GM12878 (cell line): ENCODE measurements around the gene ZFP3. TPM values are rescaled to one million over a fixed set of nuclear protein-coding genes. Genes with fewer than 3 reads are reported as not detected.

ENCODE experiments used
- ATAC-seq: fragments of 200-7000 bp; cut with Tn5 transposase; 3 replicates; pipeline ENCODE4 v1.9.1; 2020; ENCODE audit warnings: mild to moderate bottlenecking, moderate library complexity
- BruUV-seq: library from RNA; stranded (reverse); fragments of 400-500 nt; replicated peaks from 2 replicates; lab custom pipeline; 2021; lab: Mats Ljungman, UMichigan
- CTCF ChIA-PET: fragments of 300-600 bp; sonication (Branson Sonifier 250); formaldehyde crosslinking; extraction: SDS; loops from one replicate; lab custom pipeline; 2021; ENCODE audit warnings: inconsistent platforms; lab: Yijun Ruan, JAX
- POLR2A ChIA-PET: fragments of 350-600 bp; formaldehyde crosslinking; extraction: SDS; loops from one replicate; lab custom pipeline; 2021; ENCODE audit warnings: inconsistent platforms; lab: Charles Lee
- RAD21 ChIA-PET: fragments of 300-600 bp; sonication (Branson Sonifier 250); formaldehyde crosslinking; loops from one replicate; lab custom pipeline; 2023; ENCODE audit warnings: antibody characterized with exemption; ENCODE audit not compliant: unreplicated experiment; lab: Charles Lee
- SMC1A ChIA-PET: fragments of 300-600 bp; sonication (Branson Sonifier 250); formaldehyde crosslinking; loops from one replicate; lab custom pipeline; 2023; ENCODE audit not compliant: unreplicated experiment, uncharacterized antibody; lab: Charles Lee
- DNase-seq: peaks from one replicate; pipeline ENCODE4 v3.0.0-alpha.2; 2011; ENCODE audit warnings: low read depth, low spot score
- FAIRE-seq: peaks from 3 replicates; lab custom pipeline; 2011; peaks lifted over from hg19 to GRCh38; lab: Jason Lieb, UNC
- H2AFZ ChIP-seq: 2 replicates; pipeline ENCODE4 v1.6.0; 2011; ENCODE audit warnings: low read depth, low read length, control low read depth; ENCODE audit not compliant: control insufficient read depth
- H3K27ac ChIP-seq: 2 replicates; pipeline ENCODE4 v1.5.1; 2011; ENCODE audit warnings: control low read depth; ENCODE audit not compliant: control insufficient read depth, insufficient read depth
- H3K27me3 ChIP-seq, 2 experiments: replicated peaks in 1 of 2; 2 replicates each; pipeline versions ENCODE4 v1.6.0 to v1.6.1; 2011; ENCODE audit warnings: low read length in 1 of 2; ENCODE audit not compliant: control insufficient read depth in 2 of 2, insufficient read depth in 2 of 2
- H3K36me3 ChIP-seq, 2 experiments: 2 replicates each; pipeline ENCODE4 v1.5.1; 2011; ENCODE audit warnings: low read length in 1 of 2; ENCODE audit not compliant: control insufficient read depth in 2 of 2, insufficient read depth in 2 of 2
- H3K4me1 ChIP-seq: 2 replicates; pipeline ENCODE4 v1.6.1; 2011; ENCODE audit warnings: mild to moderate bottlenecking, low read length, moderate library complexity, mixed read lengths; ENCODE audit not compliant: control insufficient read depth, insufficient read depth
- H3K4me2 ChIP-seq: 2 replicates; pipeline ENCODE4 v1.6.0; 2011; ENCODE audit warnings: control low read depth; ENCODE audit not compliant: control insufficient read depth, insufficient read depth
- H3K4me3 ChIP-seq: fragments of 200-600 bp; sonication (generic); 2 replicates; pipeline ENCODE4 v1.5.1; 2016
- H3K79me2 ChIP-seq: 2 replicates; pipeline ENCODE4 v1.6.0; 2011; ENCODE audit warnings: low read length; ENCODE audit not compliant: control insufficient read depth, insufficient read depth
- H3K9ac ChIP-seq: 2 replicates; pipeline ENCODE4 v1.8.0; 2011; ENCODE audit warnings: low read length, control low read depth, mixed read lengths; ENCODE audit not compliant: control insufficient read depth, insufficient read depth
- H3K9me3 ChIP-seq: replicated peaks from 3 replicates; pipeline ENCODE4 v1.5.1; 2011; ENCODE audit warnings: mild to moderate bottlenecking, low read length; ENCODE audit not compliant: control insufficient read depth, insufficient read depth
- H4K20me1 ChIP-seq: 2 replicates; pipeline ENCODE4 v1.6.0; 2011; ENCODE audit not compliant: control insufficient read depth, insufficient read depth
- IKZF2 ChIP-seq, 2 experiments: fragments of 450-650 bp; IDR thresholded peaks; 2 replicates each; pipeline ENCODE4 v1.6.1; 2017; ENCODE audit warnings: mild to moderate bottlenecking in 2 of 2, moderate library complexity in 2 of 2
- STAT3 ChIP-seq: IDR thresholded peaks from 2 replicates; pipeline ENCODE4 v1.6.1; 2011; ENCODE audit warnings: low read depth, low read length, improper control_type of control experiment
- WGBS: methylation state at CpG from one replicate; pipeline ENCODE4 v1.1.6; 2016; ENCODE audit warnings: low lambda C conversion rate; ENCODE audit not compliant: insufficient replicate concordance, insufficient coverage; ENCODE audit errors: missing lambda C conversion rate; 5-methylcytosine and 5-hydroxymethylcytosine counted together
- in situ Hi-C: fragments of 300-500 bp; cut with MboI; formaldehyde crosslinking; loops from 9 replicates; pipeline ENCODE4 v1.14.3; 2018; ENCODE audit warnings: mixed read lengths
- intact Hi-C: fragments of 100-400 bp; cut with micrococcal nuclease; formaldehyde crosslinking; loops from one replicate; pipeline ENCODE4 v1.14.2; 2022; ENCODE audit not compliant: unreplicated experiment
- polyA plus RNA-seq, 11 experiments: library from polyadenylated mRNA; depleted of rRNA in 4 of 11; unstranded in 6 of 11; stranded (reverse) in 5 of 11; fragments of >200 nt; fragmentation: Nextera tagmentation in 4 of 11; fragmentation: Illumina TruSeq in 1 of 11; extraction: Ambion mirVana in 4 of 11; extraction: Trizol in 1 of 11; gene quantifications; 1 replicate in 1 of 11; 2 replicates in 10 of 11; pipeline versions ENCODE4 v1.2.1 to v1.2.3, GENCODE V29; 2011 to 2016; ENCODE audit warnings: inconsistent platforms in 2 of 11, missing spikeins in 2 of 11, low read depth in 1 of 11
- total RNA-seq, 4 experiments: library from RNA; depleted of rRNA in 3 of 4; stranded (reverse); fragments of >200 nt in 3 of 4; fragmentation: Illumina TruSeq in 1 of 4; extraction: Trizol in 1 of 4; gene quantifications; 2 replicates each; pipeline versions ENCODE4 v1.2.1 to v1.2.3, GENCODE V29; 2013 to 2021
- TF ChIP-seq, protein P1 (sequence below): fragments of 450-650 bp; IDR thresholded peaks from 2 replicates; pipeline ENCODE4 v1.6.1; 2016; ENCODE audit warnings: mild to moderate bottlenecking, moderate library complexity, borderline replicate concordance
- TF ChIP-seq, protein P2 (sequence below): IDR thresholded peaks from 2 replicates; pipeline ENCODE4 v1.6.1; 2011; ENCODE audit warnings: low read depth, mild to moderate bottlenecking, low read length, moderate library complexity, borderline replicate concordance; ENCODE audit errors: extremely low read depth
- TF ChIP-seq, protein P3 (sequence below): fragments of 150-350 bp; IDR thresholded peaks from 2 replicates; pipeline ENCODE4 v1.6.1; 2014; ENCODE audit warnings: mild to moderate bottlenecking, low read depth, low read length

ZFP3 gene
- total and polyA plus RNA-seq, 10 of the 15 experiments (the other 5 are each of a cell fraction or from before 2014, with no cell fraction given), result 0.37 to 4.1 (median 1.6) TPM

DNA sequence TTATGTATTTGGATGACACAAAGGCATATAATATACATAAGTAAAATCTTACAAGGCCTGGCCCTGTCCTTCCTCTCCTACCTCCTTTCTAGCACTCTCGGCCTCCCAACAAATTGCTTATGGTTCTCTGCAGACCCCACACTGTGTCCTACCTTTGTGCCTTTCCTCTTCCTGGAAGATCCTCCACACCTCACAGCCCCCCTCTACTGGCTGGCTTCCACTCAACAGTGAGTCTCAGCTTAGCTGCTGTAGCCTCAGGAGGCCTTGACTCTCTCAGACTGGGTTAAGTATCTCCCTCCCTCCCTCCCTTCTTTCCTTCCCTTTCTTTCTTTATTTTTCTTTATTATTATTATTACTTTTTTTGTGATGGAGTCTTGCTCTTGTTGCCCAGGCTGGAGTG, 34.7 kb upstream of the ZFP3 start:
- ATAC-seq, result no peak
- H3K9ac ChIP-seq, result no peak overlapping the region
- H3K27me3 ChIP-seq, result no peaks in the 10 kb centered on the region
- no peaks in the 10 kb centered on the region for H3K79me2 ChIP-seq
- TF ChIP-seq, protein P1, sequence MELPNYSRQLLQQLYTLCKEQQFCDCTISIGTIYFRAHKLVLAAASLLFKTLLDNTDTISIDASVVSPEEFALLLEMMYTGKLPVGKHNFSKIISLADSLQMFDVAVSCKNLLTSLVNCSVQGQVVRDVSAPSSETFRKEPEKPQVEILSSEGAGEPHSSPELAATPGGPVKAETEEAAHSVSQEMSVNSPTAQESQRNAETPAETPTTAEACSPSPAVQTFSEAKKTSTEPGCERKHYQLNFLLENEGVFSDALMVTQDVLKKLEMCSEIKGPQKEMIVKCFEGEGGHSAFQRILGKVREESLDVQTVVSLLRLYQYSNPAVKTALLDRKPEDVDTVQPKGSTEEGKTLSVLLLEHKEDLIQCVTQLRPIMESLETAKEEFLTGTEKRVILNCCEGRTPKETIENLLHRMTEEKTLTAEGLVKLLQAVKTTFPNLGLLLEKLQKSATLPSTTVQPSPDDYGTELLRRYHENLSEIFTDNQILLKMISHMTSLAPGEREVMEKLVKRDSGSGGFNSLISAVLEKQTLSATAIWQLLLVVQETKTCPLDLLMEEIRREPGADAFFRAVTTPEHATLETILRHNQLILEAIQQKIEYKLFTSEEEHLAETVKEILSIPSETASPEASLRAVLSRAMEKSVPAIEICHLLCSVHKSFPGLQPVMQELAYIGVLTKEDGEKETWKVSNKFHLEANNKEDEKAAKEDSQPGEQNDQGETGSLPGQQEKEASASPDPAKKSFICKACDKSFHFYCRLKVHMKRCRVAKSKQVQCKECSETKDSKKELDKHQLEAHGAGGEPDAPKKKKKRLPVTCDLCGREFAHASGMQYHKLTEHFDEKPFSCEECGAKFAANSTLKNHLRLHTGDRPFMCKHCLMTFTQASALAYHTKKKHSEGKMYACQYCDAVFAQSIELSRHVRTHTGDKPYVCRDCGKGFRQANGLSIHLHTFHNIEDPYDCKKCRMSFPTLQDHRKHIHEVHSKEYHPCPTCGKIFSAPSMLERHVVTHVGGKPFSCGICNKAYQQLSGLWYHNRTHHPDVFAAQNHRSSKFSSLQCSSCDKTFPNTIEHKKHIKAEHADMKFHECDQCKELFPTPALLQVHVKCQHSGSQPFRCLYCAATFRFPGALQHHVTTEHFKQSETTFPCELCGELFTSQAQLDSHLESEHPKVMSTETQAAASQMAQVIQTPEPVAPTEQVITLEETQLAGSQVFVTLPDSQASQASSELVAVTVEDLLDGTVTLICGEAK, result no peak
- TF ChIP-seq, protein P2, sequence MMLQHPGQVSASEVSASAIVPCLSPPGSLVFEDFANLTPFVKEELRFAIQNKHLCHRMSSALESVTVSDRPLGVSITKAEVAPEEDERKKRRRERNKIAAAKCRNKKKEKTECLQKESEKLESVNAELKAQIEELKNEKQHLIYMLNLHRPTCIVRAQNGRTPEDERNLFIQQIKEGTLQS, result no peak
- TF ChIP-seq STAT3, result no peak
- TF ChIP-seq IKZF2 (IDR thresholded peaks at IDR 0.05), result no peak
- TF ChIP-seq, protein P3, sequence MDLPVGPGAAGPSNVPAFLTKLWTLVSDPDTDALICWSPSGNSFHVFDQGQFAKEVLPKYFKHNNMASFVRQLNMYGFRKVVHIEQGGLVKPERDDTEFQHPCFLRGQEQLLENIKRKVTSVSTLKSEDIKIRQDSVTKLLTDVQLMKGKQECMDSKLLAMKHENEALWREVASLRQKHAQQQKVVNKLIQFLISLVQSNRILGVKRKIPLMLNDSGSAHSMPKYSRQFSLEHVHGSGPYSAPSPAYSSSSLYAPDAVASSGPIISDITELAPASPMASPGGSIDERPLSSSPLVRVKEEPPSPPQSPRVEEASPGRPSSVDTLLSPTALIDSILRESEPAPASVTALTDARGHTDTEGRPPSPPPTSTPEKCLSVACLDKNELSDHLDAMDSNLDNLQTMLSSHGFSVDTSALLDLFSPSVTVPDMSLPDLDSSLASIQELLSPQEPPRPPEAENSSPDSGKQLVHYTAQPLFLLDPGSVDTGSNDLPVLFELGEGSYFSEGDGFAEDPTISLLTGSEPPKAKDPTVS, result no peak
- TF ChIP-seq, all 136 proteins: peak for 0
- peaks cover under 1% of the 10 kb centered on the region for H3K4me1 ChIP-seq
- CTCF ChIA-PET, result interaction anchor here (0.7 to 1.5 kb wide), 2 partner anchors 63 to 140 kb away, joined by 3 read pairs; partner anchors contain the start of gene CHRNE
- WGBS, result 100% methylated on average over 1 of the region's 1 CpG
- RAD21 ChIA-PET, result no interaction called here
- H3K36me3 ChIP-seq, result no peaks in the 10 kb centered on the region
- no peak for DNase-seq
- no peak for FAIRE-seq
- no peak overlapping the region for H3K4me2 ChIP-seq
- H3K4me3 ChIP-seq, result no peak overlapping the region
- H4K20me1 ChIP-seq, result no peaks in the 10 kb centered on the region
- in situ Hi-C loops (no loop called here), intact Hi-C loops (no loop called here)
- H3K27ac ChIP-seq, result no peak overlapping the region
- H2AFZ ChIP-seq, result no peak overlapping the region
- SMC1A ChIA-PET, result interaction anchor here (1.9 kb wide), 1 partner anchor 26 kb away, joined by 4 read pairs; no protein-coding TSS in a partner anchor
- no TSS peak for BruUV-seq
- H3K9me3 ChIP-seq, result no peaks in the 10 kb centered on the region
- POLR2A ChIA-PET, result interaction anchor here (0.6 kb wide), 1 partner anchor 8 kb away, joined by 4 read pairs; the partner anchor contains the start of gene SLC52A1
